GM21528 (cell line): ENCODE data around the gene CLEC18B.
"Not testable (repeated sequence)": the region's sequence is repeated elsewhere in the genome, so short reads cannot be mapped to it uniquely, and the experiment has no call there.

Experiments used
- ATAC-seq: cut with Tn5 transposase; IDR thresholded peaks from one replicate; pipeline ENCODE4 v1.9.1; 2021; ENCODE audit warnings: mild to moderate bottlenecking, moderate library complexity; ENCODE audit not compliant: unreplicated experiment, low FRiP score

CLEC18B gene

GRCh38 chr16:74447578-74447977 lies 26.3 kb upstream of the CLEC18B start:
- no peak for ATAC-seq

- ATAC-seq = no peak
These were observed 25.6 kb upstream of the CLEC18B start for GRCh38 chr16:74446866-74447265.

- not testable (repeated sequence) for ATAC-seq
These were observed 22.5 kb upstream of the CLEC18B start for GRCh38 chr16:74443624-74444346.

- no peak for ATAC-seq
These were observed 18.4 kb upstream of the CLEC18B start for GRCh38 chr16:74439685-74440084.

- ATAC-seq = no peak
These were observed 17.3 kb upstream of the CLEC18B start for GRCh38 chr16:74438492-74438979.

- ATAC-seq = no peak
These were observed 10.2 kb upstream of the CLEC18B start for GRCh38 chr16:74431516-74431915.

GRCh38 chr16:74430036-74430712 lies 8.9 kb upstream of the CLEC18B start:
- ATAC-seq = peak; percentile 62

GRCh38 chr16:74428493-74428892 lies 7.2 kb upstream of the CLEC18B start:
- ATAC-seq = not testable (repeated sequence)

- ATAC-seq = not testable (repeated sequence)
These were observed 4.5 kb upstream of the CLEC18B start for GRCh38 chr16:74425751-74426150.

- ATAC-seq = not testable (repeated sequence)
These were observed 2.4 kb upstream of the CLEC18B start for GRCh38 chr16:74423721-74424120.

GRCh38 chr16:74422086-74422485 lies 808 bp upstream of the CLEC18B start:
- not testable (repeated sequence) for ATAC-seq

GRCh38 chr16:74421482-74421785 lies 156 bp upstream of the CLEC18B start:
- ATAC-seq = not testable (repeated sequence)

- not testable (repeated sequence) for ATAC-seq
These were observed 1.5 kb downstream of the CLEC18B start for GRCh38 chr16:74419811-74420210.

- ATAC-seq = not testable (repeated sequence)
These were observed 3.4 kb downstream of the CLEC18B start for GRCh38 chr16:74417897-74418296.

- not testable (repeated sequence) for ATAC-seq
These were observed 7.4 kb downstream of the CLEC18B start for GRCh38 chr16:74413920-74414319.

- ATAC-seq = not testable (repeated sequence)
These were observed 7.8 kb downstream of the CLEC18B start for GRCh38 chr16:74413485-74413884.

- not testable (repeated sequence) for ATAC-seq
These were observed 8.4 kb downstream of the CLEC18B start for GRCh38 chr16:74412775-74413390.

GRCh38 chr16:74412138-74412774 lies 9.0 kb downstream of the CLEC18B start:
- not testable (repeated sequence) for ATAC-seq

- not testable (repeated sequence) for ATAC-seq
These were observed 10.3 kb downstream of the CLEC18B start for GRCh38 chr16:74410981-74411380.

- ATAC-seq = not testable (repeated sequence)
These were observed 11.0 kb downstream of the CLEC18B start for GRCh38 chr16:74410057-74410957.
